ENCODE data around the gene ZBTB2. TPM values are rescaled to one million over a fixed set of nuclear protein-coding genes. Genes with fewer than 3 reads are reported as not detected.

The ZBTB2 gene
- total RNA-seq, 1 donor from 2014 or later = 9.2 TPM

- no peak for TF ChIP-seq CTCF (IDR thresholded peaks at IDR 0.05; ENCODE audit: insufficient read depth, low read length, severe bottlenecking)
- DNase-seq (ENCODE audit: low read depth) (no peak), FAIRE-seq (no peak)
- Histone ChIP-seq H3K36me3 (ENCODE audit: control insufficient read depth, insufficient read depth, low read length) (peaks cover 2% of the 10 kb centered on the region), H3K27me3 (ENCODE audit: control insufficient read depth, insufficient read depth, low read length) (no peaks in the 10 kb centered on the region), H3K4me3 (ENCODE audit: low read depth, low read length) (no peak overlapping the region)
These were observed 44.9 kb upstream of the ZBTB2 start for GRCh38 chr6:151436300-151436699.

- no peak for TF ChIP-seq CTCF (IDR thresholded peaks at IDR 0.05; ENCODE audit: insufficient read depth, low read length, severe bottlenecking)
- DNase-seq (ENCODE audit: low read depth) (no peak), FAIRE-seq (no peak)
- H3K27me3 ChIP-seq (ENCODE audit: control insufficient read depth, insufficient read depth, low read length) = no peaks in the 10 kb centered on the region
- H3K36me3 ChIP-seq (ENCODE audit: control insufficient read depth, insufficient read depth, low read length) = peaks cover 5% of the 10 kb centered on the region
- no peak overlapping the region for H3K4me3 ChIP-seq (ENCODE audit: low read depth, low read length)
These were observed 43.0 kb upstream of the ZBTB2 start for GRCh38 chr6:151434369-151434768.

- FAIRE-seq (no peak), DNase-seq (ENCODE audit: low read depth) (no peak)
- Histone ChIP-seq H3K36me3 (ENCODE audit: control insufficient read depth, insufficient read depth, low read length) (peaks cover 5% of the 10 kb centered on the region), H3K4me3 (ENCODE audit: low read depth, low read length) (no peak overlapping the region), H3K27me3 (ENCODE audit: control insufficient read depth, insufficient read depth, low read length) (no peaks in the 10 kb centered on the region)
- TF ChIP-seq CTCF (IDR thresholded peaks at IDR 0.05; ENCODE audit: insufficient read depth, low read length, severe bottlenecking) = no peak
These were observed 41.3 kb upstream of the ZBTB2 start for GRCh38 chr6:151432651-151433050.

GRCh38 chr6:151431337-151431736 is 40.0 kb upstream of the ZBTB2 start:
- no peak for FAIRE-seq

GRCh38 chr6:151430886-151431285 is 39.5 kb upstream of the ZBTB2 start:
- Histone ChIP-seq H3K4me3 (ENCODE audit: low read depth, low read length) (no peak overlapping the region), H3K27me3 (ENCODE audit: control insufficient read depth, insufficient read depth, low read length) (no peaks in the 10 kb centered on the region), H3K36me3 (ENCODE audit: control insufficient read depth, insufficient read depth, low read length) (peaks cover 6% of the 10 kb centered on the region)
- FAIRE-seq (no peak), DNase-seq (ENCODE audit: low read depth) (no peak)
- TF ChIP-seq CTCF (IDR thresholded peaks at IDR 0.05; ENCODE audit: insufficient read depth, low read length, severe bottlenecking) = no peak

More at GRCh38 chr6:151431337-151431736, 40.0 kb upstream of the ZBTB2 start:
- H3K27me3 ChIP-seq (ENCODE audit: control insufficient read depth, insufficient read depth, low read length) = no peaks in the 10 kb centered on the region
- H3K4me3 ChIP-seq (ENCODE audit: low read depth, low read length) = no peak overlapping the region
- TF ChIP-seq CTCF (IDR thresholded peaks at IDR 0.05; ENCODE audit: insufficient read depth, low read length, severe bottlenecking) = no peak
- no peak for DNase-seq (ENCODE audit: low read depth)
- peaks cover 5% of the 10 kb centered on the region for H3K36me3 ChIP-seq (ENCODE audit: control insufficient read depth, insufficient read depth, low read length)

GRCh38 chr6:151428093-151428735 is 36.9 kb upstream of the ZBTB2 start:
- H3K27me3 ChIP-seq (ENCODE audit: control insufficient read depth, insufficient read depth, low read length) = no peaks in the 10 kb centered on the region
- no peak overlapping the region for H3K4me3 ChIP-seq (ENCODE audit: low read depth, low read length)
- DNase-seq (ENCODE audit: low read depth) (no peak), FAIRE-seq (no peak)
- peaks cover 8% of the 10 kb centered on the region for H3K36me3 ChIP-seq (ENCODE audit: control insufficient read depth, insufficient read depth, low read length)
- no peak for TF ChIP-seq CTCF (IDR thresholded peaks at IDR 0.05; ENCODE audit: insufficient read depth, low read length, severe bottlenecking)
